Sigmoid colon (tissue), 3 donors: ENCODE results near the gene PRRT2.

Experiments used
- POLR2A ChIP-seq, 2 donors: fragments of 450-650 bp; IDR thresholded peaks; one replicate each; pipeline ENCODE4 v1.6.1; 2016; ENCODE audit warnings: antibody characterized with exemption in 2 of 2, mild to moderate bottlenecking in 2 of 2, moderate library complexity in 2 of 2
- TF ChIP-seq, protein P1 (sequence below), 4 experiments: fragments of 450-650 bp in 3 of 4; fragments of 200-600 bp in 1 of 4; IDR thresholded peaks; one replicate each; pipeline ENCODE4 v1.5.1; 2016 to 2019; ENCODE audit warnings: antibody characterized with exemption in 4 of 4, mild to moderate bottlenecking in 3 of 4, moderate library complexity in 2 of 4

DNA sequence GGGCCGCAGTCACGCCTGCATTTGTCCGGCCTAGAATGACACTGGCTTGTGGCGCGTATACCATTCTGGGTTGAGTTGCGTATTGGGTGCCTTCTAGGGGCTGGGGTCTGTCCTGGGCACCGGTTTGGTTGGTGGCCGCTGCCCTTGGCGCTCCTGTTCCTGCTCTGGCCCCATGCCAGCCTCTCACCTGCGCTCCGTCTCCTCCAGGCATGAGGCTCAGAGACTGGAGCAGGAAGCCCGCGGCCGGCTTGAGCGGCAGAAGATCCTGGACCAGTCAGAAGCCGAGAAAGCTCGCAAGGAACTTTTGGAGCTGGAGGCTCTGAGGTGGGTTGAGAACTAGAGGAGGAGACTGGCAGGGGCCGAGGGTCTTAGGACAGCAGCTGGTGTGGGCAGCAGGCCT, 33.7 kb downstream of the PRRT2 start:
- TF ChIP-seq POLR2A (IDR thresholded peaks at IDR 0.05) = no peak
- TF ChIP-seq, protein P1, sequence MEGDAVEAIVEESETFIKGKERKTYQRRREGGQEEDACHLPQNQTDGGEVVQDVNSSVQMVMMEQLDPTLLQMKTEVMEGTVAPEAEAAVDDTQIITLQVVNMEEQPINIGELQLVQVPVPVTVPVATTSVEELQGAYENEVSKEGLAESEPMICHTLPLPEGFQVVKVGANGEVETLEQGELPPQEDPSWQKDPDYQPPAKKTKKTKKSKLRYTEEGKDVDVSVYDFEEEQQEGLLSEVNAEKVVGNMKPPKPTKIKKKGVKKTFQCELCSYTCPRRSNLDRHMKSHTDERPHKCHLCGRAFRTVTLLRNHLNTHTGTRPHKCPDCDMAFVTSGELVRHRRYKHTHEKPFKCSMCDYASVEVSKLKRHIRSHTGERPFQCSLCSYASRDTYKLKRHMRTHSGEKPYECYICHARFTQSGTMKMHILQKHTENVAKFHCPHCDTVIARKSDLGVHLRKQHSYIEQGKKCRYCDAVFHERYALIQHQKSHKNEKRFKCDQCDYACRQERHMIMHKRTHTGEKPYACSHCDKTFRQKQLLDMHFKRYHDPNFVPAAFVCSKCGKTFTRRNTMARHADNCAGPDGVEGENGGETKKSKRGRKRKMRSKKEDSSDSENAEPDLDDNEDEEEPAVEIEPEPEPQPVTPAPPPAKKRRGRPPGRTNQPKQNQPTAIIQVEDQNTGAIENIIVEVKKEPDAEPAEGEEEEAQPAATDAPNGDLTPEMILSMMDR (IDR thresholded peaks at IDR 0.05) = no peak
